ENCODE data around the gene RNF175. TPM values are rescaled to one million over a fixed set of nuclear protein-coding genes. Genes with fewer than 3 reads are reported as not detected.

RNF175 gene
- total RNA-seq, 1 experiment from 2014 or later, result 0.54 TPM

GRCh38 chr4:153661215-153661822, 98.5 kb downstream of the RNF175 start:
- no peak for DNase-seq
- Mint-ChIP-seq H3K4me1 (ENCODE audit: low read depth, unreplicated experiment) (no peaks in the 10 kb centered on the region), H3K27me3 (ENCODE audit: unreplicated experiment) (no peaks in the 10 kb centered on the region), H3K4me3 (ENCODE audit: low read depth, unreplicated experiment) (no peak overlapping the region), H3K27ac (ENCODE audit: unreplicated experiment) (no peak overlapping the region), H3K9me3 (ENCODE audit: low read depth, unreplicated experiment) (peaks cover 6% of the 10 kb centered on the region), H3K36me3 (ENCODE audit: insufficient read depth, unreplicated experiment) (no peaks in the 10 kb centered on the region)
- TF ChIP-seq, protein P1, sequence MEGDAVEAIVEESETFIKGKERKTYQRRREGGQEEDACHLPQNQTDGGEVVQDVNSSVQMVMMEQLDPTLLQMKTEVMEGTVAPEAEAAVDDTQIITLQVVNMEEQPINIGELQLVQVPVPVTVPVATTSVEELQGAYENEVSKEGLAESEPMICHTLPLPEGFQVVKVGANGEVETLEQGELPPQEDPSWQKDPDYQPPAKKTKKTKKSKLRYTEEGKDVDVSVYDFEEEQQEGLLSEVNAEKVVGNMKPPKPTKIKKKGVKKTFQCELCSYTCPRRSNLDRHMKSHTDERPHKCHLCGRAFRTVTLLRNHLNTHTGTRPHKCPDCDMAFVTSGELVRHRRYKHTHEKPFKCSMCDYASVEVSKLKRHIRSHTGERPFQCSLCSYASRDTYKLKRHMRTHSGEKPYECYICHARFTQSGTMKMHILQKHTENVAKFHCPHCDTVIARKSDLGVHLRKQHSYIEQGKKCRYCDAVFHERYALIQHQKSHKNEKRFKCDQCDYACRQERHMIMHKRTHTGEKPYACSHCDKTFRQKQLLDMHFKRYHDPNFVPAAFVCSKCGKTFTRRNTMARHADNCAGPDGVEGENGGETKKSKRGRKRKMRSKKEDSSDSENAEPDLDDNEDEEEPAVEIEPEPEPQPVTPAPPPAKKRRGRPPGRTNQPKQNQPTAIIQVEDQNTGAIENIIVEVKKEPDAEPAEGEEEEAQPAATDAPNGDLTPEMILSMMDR (IDR thresholded peaks at IDR 0.05; ENCODE audit: unreplicated experiment), result no peak
- no TSS peak for BruUV-seq (replicated peaks)
- intact Hi-C loops (cut with micrococcal nuclease; ENCODE audit: unreplicated experiment), result no loop called here
- CTCF ChIA-PET, result no interaction called here

Other genes starting within 250 kb of the RNF175 start
- 7.0 and 10.8 TPM in 2 replicates for gene TLR2, start 75.7 kb downstream of the RNF175 start, total RNA-seq (2022)
- gene SFRP2, start 29.1 kb upstream of the RNF175 start, total RNA-seq (2022), result not detected in 2 replicates

Data from Calu3 (cell line).